Stomach (tissue), 9 donors: ENCODE data around the gene CIBAR2. TPM values are rescaled to one million over a fixed set of nuclear protein-coding genes. Genes with fewer than 3 reads are reported as not detected.

Experiments used
- DNase-seq, 2 donors: peaks; one replicate each; pipeline versions ENCODE4 v3.0.0 to v3.0.0-alpha.2; 2013 to 2019
- H3K27ac ChIP-seq, 5 donors: fragments of 200-600 bp in 4 of 5; sonication (generic) in 4 of 5; one replicate each; pipeline ENCODE4 v1.5.1; 2013 to 2019; ENCODE audit warnings: mild to moderate bottlenecking in 1 of 5, moderate library complexity in 1 of 5
- H3K27me3 ChIP-seq, 3 donors: fragments of 200-600 bp; sonication (generic); one replicate each; pipeline ENCODE4 v1.5.1; 2017 to 2019; ENCODE audit warnings: mixed run types in 1 of 3
- H3K36me3 ChIP-seq, 4 donors: fragments of 200-600 bp; sonication (generic); 1 replicate in 3 of 4; 2 replicates in 1 of 4; pipeline ENCODE4 v1.5.1; 2016 to 2019
- H3K4me1 ChIP-seq, 4 donors: fragments of 200-600 bp; sonication (generic); one replicate each; pipeline ENCODE4 v1.5.1; 2016 to 2019
- H3K4me3 ChIP-seq, 4 donors: fragments of 200-600 bp; sonication (generic) in 3 of 4; one replicate each; pipeline ENCODE4 v1.5.1; 2016 to 2019; ENCODE audit warnings: mild to moderate bottlenecking in 1 of 4
- H3K9me3 ChIP-seq, 4 donors: fragments of 200-600 bp; sonication (generic); one replicate each; pipeline ENCODE4 v1.5.1; 2016 to 2019
- CTCF ChIP-seq, 7 experiments: fragments of 450-650 bp in 4 of 7; fragments of 200-600 bp in 3 of 7; sonication (generic) in 3 of 7; IDR thresholded peaks; one replicate each; pipeline ENCODE4 v1.5.1; 2016 to 2019; ENCODE audit warnings: antibody characterized with exemption in 7 of 7, control low read depth in 2 of 7, mild to moderate bottlenecking in 1 of 7
- EP300 ChIP-seq: sonication (generic); formaldehyde crosslinking; IDR thresholded peaks from one replicate; pipeline ENCODE4 v1.6.1; 2017; ENCODE audit warnings: antibody characterized with exemption
- POLR2A ChIP-seq, 4 donors: fragments of 450-650 bp; IDR thresholded peaks; one replicate each; pipeline ENCODE4 v1.6.1; 2016; ENCODE audit warnings: antibody characterized with exemption in 4 of 4, control low read depth in 2 of 4, mild to moderate bottlenecking in 1 of 4, moderate library complexity in 1 of 4
- POLR2AphosphoS5 ChIP-seq, 3 donors: sonication (generic); formaldehyde crosslinking; IDR thresholded peaks; one replicate each; pipeline ENCODE4 v1.6.1; 2016; ENCODE audit warnings: antibody characterized with exemption in 3 of 3
- WGBS, 5 donors: extraction: QIAGEN DNeasy Blood & Tissue Kit in 3 of 5; methylation state at CpG; one replicate each; pipeline versions ENCODE4 v1.1.5 to v1.1.7; 2013 to 2018; 5-methylcytosine and 5-hydroxymethylcytosine counted together
- intact Hi-C: fragments of 100-400 bp; cut with DNase I; formaldehyde crosslinking; loops from one replicate; pipeline ENCODE4 v1.15.1; 2023; ENCODE audit warnings: low total_unique reads
- polyA plus RNA-seq, 3 donors: library from polyadenylated mRNA; stranded (reverse); fragments of 200-250 nt; gene quantifications; one replicate each; pipeline ENCODE4 v1.2.3, GENCODE V29; 2013
- total RNA-seq, 5 donors: library from RNA; depleted of rRNA; stranded (reverse); fragments of >200 nt; gene quantifications; one replicate each; pipeline versions ENCODE4 v1.1.0 to v1.2.3, GENCODE V29; 2014 to 2016
- donor health status: healthy with polysubstance abuse.
- donor health status: Bipolar disorder and iron deficiency.
- donor health status: healthy.

CIBAR2 gene
- total and polyA plus RNA-seq, 8 donors: 1.5 to 54.0 TPM; not detected in 6

- 76 to 87% (median 81%) methylated on average over 16 of the region's 16 CpGs for WGBS, 5 donors
- TF ChIP-seq EP300: no peak
- no peak for TF ChIP-seq POLR2A (IDR thresholded peaks at IDR 0.05)
- no peak for TF ChIP-seq CTCF (IDR thresholded peaks at IDR 0.05)
- TF ChIP-seq POLR2AphosphoS5 (IDR thresholded peaks at IDR 0.05): no peak
- Histone ChIP-seq H3K9me3 (no peaks in the 10 kb centered on the region), H3K27me3 (no peaks in the 10 kb centered on the region), H3K4me3 (no peak overlapping the region), H3K4me1 (peaks cover 2 to 30% (median 18%) of the 10 kb centered on the region in 4 donors), H3K36me3 (peaks cover 12 to 84% (median 68%) of the 10 kb centered on the region in 4 donors), H3K27ac (no peak overlapping the region)
- intact Hi-C loops: no loop called here
- no peak for DNase-seq
These were observed 27.3 kb downstream of the CIBAR2 start for GRCh38 chr16:85084841-85085510.

GRCh38 chr16:85083051-85083639 is 29.1 kb downstream of the CIBAR2 start:
- Histone ChIP-seq H3K27me3 (no peaks in the 10 kb centered on the region), H3K4me3 (no peak overlapping the region), H3K36me3 (peaks cover 14 to 84% (median 68%) of the 10 kb centered on the region in 4 donors), H3K9me3 (no peaks in the 10 kb centered on the region), H3K4me1 (peaks cover 0 to 19% (median 14%) of the 10 kb centered on the region in 4 donors), H3K27ac (no peak overlapping the region)
- 56 to 76% (median 68%) methylated on average over 9 to 13 of the region's 13 CpGs for WGBS, 5 donors
- TF ChIP-seq POLR2AphosphoS5 (IDR thresholded peaks at IDR 0.05) (no peak), EP300 (no peak), CTCF (IDR thresholded peaks at IDR 0.05) (no peak), POLR2A (IDR thresholded peaks at IDR 0.05) (no peak)
- intact Hi-C loops: no loop called here
- no peak for DNase-seq

GRCh38 chr16:85082173-85083050 is 29.9 kb downstream of the CIBAR2 start:
- intact Hi-C loops: no loop called here
- Histone ChIP-seq H3K36me3 (peaks cover 21 to 84% (median 68%) of the 10 kb centered on the region in 4 donors), H3K4me3 (no peak overlapping the region), H3K27ac (no peak overlapping the region), H3K9me3 (no peaks in the 10 kb centered on the region), H3K27me3 (no peaks in the 10 kb centered on the region), H3K4me1 (peaks cover 0 to 19% (median 14%) of the 10 kb centered on the region in 4 donors)
- DNase-seq: peak in 1 of 2 donors; percentile 69
- TF ChIP-seq CTCF (IDR thresholded peaks at IDR 0.05) (no peak), POLR2A (IDR thresholded peaks at IDR 0.05) (no peak), EP300 (no peak), POLR2AphosphoS5 (IDR thresholded peaks at IDR 0.05) (no peak)
- WGBS, 5 donors: 57 to 84% (median 62%) methylated on average over 29 to 33 of the region's 33 CpGs

- Histone ChIP-seq H3K4me3 (no peak overlapping the region), H3K27ac (no peak overlapping the region), H3K36me3 (peaks cover 22 to 84% (median 69%) of the 10 kb centered on the region in 4 donors), H3K9me3 (no peaks in the 10 kb centered on the region), H3K27me3 (no peaks in the 10 kb centered on the region), H3K4me1 (peaks cover 0 to 15% (median 10%) of the 10 kb centered on the region in 4 donors)
- no peak for DNase-seq
- intact Hi-C loops: no loop called here
- TF ChIP-seq EP300 (no peak), POLR2AphosphoS5 (IDR thresholded peaks at IDR 0.05) (no peak), CTCF (IDR thresholded peaks at IDR 0.05) (no peak), POLR2A (IDR thresholded peaks at IDR 0.05) (no peak)
- 78 to 92% (median 90%) methylated on average over 5 to 15 of the region's 15 CpGs for WGBS, 5 donors
These were observed 30.5 kb downstream of the CIBAR2 start for GRCh38 chr16:85081765-85082164.
